WERI-Rb-1 (cell line): ENCODE results near the gene CHORDC1.
"Not testable (repeated sequence)": the region's sequence is repeated elsewhere in the genome, so short reads cannot be mapped to it uniquely, and the experiment has no call there.

Source experiments
- DNase-seq: peaks from one replicate; pipeline ENCODE4 v3.0.0-alpha.2; 2020
- H3K27ac ChIP-seq: fragments of 250-450 bp; sonication (Bioruptor Pico); 2 replicates; pipeline ENCODE4 v1.5.1; 2020; ENCODE audit warnings: mild to moderate bottlenecking, moderate library complexity
- H3K27me3 ChIP-seq: fragments of 250-450 bp; sonication (Bioruptor Pico); 2 replicates; pipeline ENCODE4 v1.5.1; 2021; ENCODE audit warnings: mild to moderate bottlenecking, low read depth, moderate library complexity; ENCODE audit not compliant: insufficient read depth, severe bottlenecking
- H3K36me3 ChIP-seq: fragments of 250-450 bp; sonication (Bioruptor Pico); 2 replicates; pipeline ENCODE4 v1.5.1; 2020; ENCODE audit warnings: mild to moderate bottlenecking, moderate library complexity
- H3K4me3 ChIP-seq: 2 replicates; pipeline ENCODE4 v1.5.1; 2011; ENCODE audit warnings: low read depth, mild to moderate bottlenecking, control low read depth, low read length
- H3K9me3 ChIP-seq: fragments of 250-450 bp; sonication (Bioruptor Pico); 2 replicates; pipeline ENCODE4 v1.5.1; 2021; ENCODE audit warnings: mild to moderate bottlenecking, moderate library complexity; ENCODE audit not compliant: severe bottlenecking
- TF ChIP-seq, protein P1 (sequence below): IDR thresholded peaks from 2 replicates; pipeline ENCODE4 v1.5.1; 2011; ENCODE audit warnings: low read depth, mild to moderate bottlenecking, control low read depth, inconsistent platforms, low read length

Gene CHORDC1

DNA sequence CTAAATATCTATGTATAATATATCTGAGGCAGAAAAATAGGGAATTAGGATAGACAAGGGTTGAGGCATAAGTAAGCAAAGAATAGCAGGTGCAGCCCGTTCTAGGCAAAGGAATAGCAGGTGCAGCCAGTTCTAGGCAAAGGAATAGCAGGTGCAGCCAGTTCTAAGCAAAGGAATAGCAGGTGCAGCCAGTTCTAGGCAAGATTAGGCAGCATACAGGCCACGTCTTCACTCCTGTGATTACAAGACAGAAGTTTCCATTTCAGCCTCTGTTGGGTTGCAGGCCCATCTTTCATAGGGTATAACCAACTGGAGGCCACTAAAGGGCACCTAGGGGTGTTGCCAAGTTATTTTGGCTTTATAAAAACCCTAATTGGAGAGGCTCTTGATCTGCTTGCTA is 28.8 kb upstream of the CHORDC1 start:
- no peak overlapping the region for H3K27ac ChIP-seq
- DNase-seq, result no peak
- H3K36me3 ChIP-seq, result no peaks in the 10 kb centered on the region
- no peaks in the 10 kb centered on the region for H3K9me3 ChIP-seq
- no peaks in the 10 kb centered on the region for H3K27me3 ChIP-seq
- TF ChIP-seq, protein P1, sequence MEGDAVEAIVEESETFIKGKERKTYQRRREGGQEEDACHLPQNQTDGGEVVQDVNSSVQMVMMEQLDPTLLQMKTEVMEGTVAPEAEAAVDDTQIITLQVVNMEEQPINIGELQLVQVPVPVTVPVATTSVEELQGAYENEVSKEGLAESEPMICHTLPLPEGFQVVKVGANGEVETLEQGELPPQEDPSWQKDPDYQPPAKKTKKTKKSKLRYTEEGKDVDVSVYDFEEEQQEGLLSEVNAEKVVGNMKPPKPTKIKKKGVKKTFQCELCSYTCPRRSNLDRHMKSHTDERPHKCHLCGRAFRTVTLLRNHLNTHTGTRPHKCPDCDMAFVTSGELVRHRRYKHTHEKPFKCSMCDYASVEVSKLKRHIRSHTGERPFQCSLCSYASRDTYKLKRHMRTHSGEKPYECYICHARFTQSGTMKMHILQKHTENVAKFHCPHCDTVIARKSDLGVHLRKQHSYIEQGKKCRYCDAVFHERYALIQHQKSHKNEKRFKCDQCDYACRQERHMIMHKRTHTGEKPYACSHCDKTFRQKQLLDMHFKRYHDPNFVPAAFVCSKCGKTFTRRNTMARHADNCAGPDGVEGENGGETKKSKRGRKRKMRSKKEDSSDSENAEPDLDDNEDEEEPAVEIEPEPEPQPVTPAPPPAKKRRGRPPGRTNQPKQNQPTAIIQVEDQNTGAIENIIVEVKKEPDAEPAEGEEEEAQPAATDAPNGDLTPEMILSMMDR, result no peak
- H3K4me3 ChIP-seq, result no peak overlapping the region

DNA sequence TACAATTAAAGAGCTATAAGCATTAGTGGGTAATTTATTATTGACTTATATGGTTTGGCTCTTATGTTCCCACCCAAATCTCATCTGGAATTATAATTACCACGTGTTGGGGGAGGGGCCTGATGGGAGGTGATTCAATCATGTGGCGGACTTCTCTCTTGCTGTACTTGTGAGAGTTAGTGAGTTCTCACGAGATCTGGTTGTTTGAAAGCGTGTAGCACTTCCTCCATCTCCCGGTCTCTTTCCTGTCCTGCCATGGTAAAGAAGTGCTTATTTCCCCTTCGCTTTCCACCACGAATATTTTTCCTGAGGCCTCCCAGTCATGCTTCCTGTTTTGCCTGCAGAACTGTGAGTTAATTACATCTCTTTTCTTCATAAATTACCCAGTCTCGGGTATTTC is 28.1 kb upstream of the CHORDC1 start:
- H3K4me3 ChIP-seq, result no peak overlapping the region
- DNase-seq, result no peak
- no peak overlapping the region for H3K27ac ChIP-seq
- no peaks in the 10 kb centered on the region for H3K9me3 ChIP-seq
- no peaks in the 10 kb centered on the region for H3K36me3 ChIP-seq
- TF ChIP-seq, protein P1, result no peak
- no peaks in the 10 kb centered on the region for H3K27me3 ChIP-seq

DNA sequence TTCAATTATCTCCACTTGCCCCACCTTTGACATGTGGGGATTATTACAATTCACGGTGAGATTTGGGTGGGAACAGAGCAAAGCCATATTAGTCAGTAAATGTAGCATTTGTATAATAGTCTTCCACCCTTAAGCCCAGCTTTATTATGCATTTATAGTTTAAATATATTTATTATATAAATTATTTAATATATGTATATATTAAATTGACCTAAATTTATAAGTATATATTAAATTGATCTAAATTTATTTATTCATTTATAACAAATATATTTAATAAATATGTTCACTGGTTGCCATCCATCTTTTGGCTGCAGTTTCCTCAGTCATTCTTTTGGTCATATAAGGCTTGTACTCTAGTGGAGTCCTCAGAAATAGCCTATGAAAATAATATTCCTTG is 23.6 kb upstream of the CHORDC1 start:
- Histone ChIP-seq H3K9me3 (no peaks in the 10 kb centered on the region), H3K27me3 (no peaks in the 10 kb centered on the region), H3K27ac (no peak overlapping the region), H3K36me3 (no peaks in the 10 kb centered on the region), H3K4me3 (no peak overlapping the region)
- TF ChIP-seq, protein P1, result no peak
- no peak for DNase-seq

DNA sequence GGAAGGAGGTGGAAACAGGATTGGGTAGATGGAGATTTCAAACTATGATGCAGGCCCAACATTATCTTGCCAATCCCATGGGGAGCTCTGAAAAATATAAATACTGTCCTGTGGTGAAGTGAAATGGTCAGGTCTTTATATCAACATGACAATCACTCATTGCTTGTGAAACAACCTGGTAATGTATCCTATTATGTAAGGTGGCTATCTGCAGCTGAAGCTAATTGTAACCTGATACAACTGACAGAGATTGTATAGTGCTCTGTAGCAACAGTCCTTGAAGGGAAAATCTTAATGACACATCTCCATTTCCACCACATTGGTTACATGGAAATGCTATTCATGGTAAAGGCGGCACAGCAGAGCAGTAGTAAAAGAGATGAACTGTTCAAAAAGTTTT is 20.7 kb upstream of the CHORDC1 start:
- Histone ChIP-seq H3K27me3 (no peaks in the 10 kb centered on the region), H3K36me3 (no peaks in the 10 kb centered on the region), H3K9me3 (no peaks in the 10 kb centered on the region), H3K27ac (no peak overlapping the region), H3K4me3 (no peak overlapping the region)
- TF ChIP-seq, protein P1, result no peak
- DNase-seq, result no peak

DNA sequence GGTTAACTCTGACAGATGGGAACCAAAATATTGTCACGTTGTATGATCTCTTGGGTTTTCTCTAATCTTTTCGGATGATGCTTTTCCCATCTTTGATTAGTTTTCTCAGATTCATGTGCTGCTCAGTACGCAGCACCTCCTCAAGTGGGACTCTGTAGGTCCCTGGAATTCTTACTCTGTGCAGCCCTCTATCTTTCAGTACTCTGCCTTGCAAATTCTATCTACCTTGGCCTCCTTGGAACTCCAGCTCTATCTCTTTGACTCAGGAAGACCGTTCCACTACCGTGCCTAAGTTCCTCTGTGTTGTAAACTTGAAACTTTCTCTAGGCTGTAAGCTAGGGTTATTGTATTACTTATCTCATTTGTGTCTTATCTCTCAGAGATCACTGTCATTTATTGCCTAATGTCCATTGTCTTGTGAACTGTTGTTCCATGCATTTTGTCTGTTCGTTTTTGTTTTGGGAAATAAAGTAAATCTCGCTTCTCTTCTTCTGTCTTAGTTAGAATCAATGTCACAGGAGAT is 20.1 kb upstream of the CHORDC1 start:
- Histone ChIP-seq H3K27me3 (no peaks in the 10 kb centered on the region), H3K27ac (no peak overlapping the region), H3K36me3 (no peaks in the 10 kb centered on the region), H3K9me3 (no peaks in the 10 kb centered on the region), H3K4me3 (no peak overlapping the region)
- TF ChIP-seq, protein P1, result no peak
- DNase-seq, result no peak

DNA sequence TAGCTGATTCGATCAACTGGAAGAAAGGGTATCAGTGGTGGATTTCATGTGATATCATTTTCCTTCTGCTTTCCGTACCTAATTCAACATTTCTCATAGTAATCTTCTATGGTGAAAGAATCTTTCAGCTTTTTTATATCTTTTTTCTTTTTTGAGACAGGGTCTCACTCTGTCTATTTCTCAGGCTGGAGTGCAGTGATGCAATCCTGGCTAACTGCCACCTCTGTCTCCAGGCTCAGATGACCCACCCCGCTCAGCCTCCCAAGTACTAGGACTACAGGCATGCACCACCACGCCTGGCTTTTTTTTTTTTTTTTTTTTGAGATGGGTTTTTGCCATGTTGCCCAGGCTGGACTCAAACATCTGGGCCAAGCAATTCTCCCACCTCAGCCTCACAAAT is 18.6 kb upstream of the CHORDC1 start:
- Histone ChIP-seq H3K9me3 (no peaks in the 10 kb centered on the region), H3K27me3 (no peaks in the 10 kb centered on the region), H3K4me3 (no peak overlapping the region), H3K36me3 (no peaks in the 10 kb centered on the region), H3K27ac (no peak overlapping the region)
- TF ChIP-seq, protein P1, result no peak
- DNase-seq, result no peak

DNA sequence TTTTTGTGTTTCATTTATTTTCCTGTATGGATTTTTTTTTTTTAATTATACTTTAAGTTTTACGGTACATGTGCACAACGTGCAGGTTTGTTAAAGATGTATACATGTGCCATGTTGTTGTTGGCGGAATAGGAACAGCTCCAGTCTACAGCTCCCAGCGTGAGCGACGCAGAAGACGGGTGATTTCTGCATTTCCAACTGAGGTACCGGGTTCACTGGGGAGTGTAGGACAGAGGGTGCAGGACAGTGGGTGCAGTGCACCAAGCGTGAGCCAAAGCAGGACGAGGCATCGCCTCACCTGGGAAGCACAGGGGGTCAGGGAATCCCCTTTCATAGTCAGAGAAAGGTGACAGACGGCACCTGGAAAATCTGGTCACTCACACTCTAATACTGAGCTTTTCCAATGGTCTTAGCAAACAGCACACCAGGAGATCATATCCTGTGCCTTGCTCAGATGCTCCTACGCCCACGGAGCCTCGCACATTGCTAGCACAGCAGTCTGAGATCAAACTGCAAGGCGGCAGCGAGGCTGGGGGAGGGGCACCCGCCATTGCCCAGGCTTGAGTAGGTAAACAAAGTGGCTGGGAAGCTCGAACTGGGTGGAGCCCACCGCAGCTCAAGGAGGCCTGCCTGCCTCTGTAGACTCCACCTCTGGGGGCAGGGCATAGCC is 17.3 kb upstream of the CHORDC1 start:
- H3K27ac ChIP-seq, H3K9me3 ChIP-seq, H3K27me3 ChIP-seq, H3K36me3 ChIP-seq, H3K4me3 ChIP-seq: not testable (repeated sequence)
- peak; percentile 17 for DNase-seq
